CD14-positive monocyte (primary cell): ENCODE results near the gene FLOT1. TPM values are rescaled to one million over a fixed set of nuclear protein-coding genes. Genes with fewer than 3 reads are reported as not detected.
A peak's percentile ranks its signal among the peaks of the same experiment; 100 is the strongest.

ENCODE experiments used
- DNase-seq, 3 donors: peaks; one replicate each; pipeline ENCODE4 v3.0.0-alpha.2; 2011 to 2022
- H2AFZ ChIP-seq: 2 replicates; pipeline ENCODE4 v1.6.0; 2012; ENCODE audit warnings: mild to moderate bottlenecking, low read depth, low read length, inconsistent platforms; ENCODE audit not compliant: insufficient read depth, poor library complexity, severe bottlenecking
- H3K27ac ChIP-seq, 2 donors: 1 replicate in 1 of 2; 2 replicates in 1 of 2; pipeline ENCODE4 v1.5.1; 2012 to 2013; ENCODE audit warnings: low read length in 2 of 2, control low read depth in 1 of 2, inconsistent platforms in 1 of 2, low read depth in 1 of 2, mild to moderate bottlenecking in 1 of 2
- H3K27me3 ChIP-seq, 2 donors: one replicate each; pipeline versions ENCODE4 v1.6.0 to v1.6.1; 2011 to 2013; ENCODE audit warnings: low read length in 2 of 2; ENCODE audit not compliant: control insufficient read depth in 2 of 2, insufficient read depth in 2 of 2
- H3K36me3 ChIP-seq, 2 donors: replicated peaks in 1 of 2; 1 replicate in 1 of 2; 2 replicates in 1 of 2; pipeline versions ENCODE4 v1.5.1 to v1.6.1; 2012 to 2013; ENCODE audit warnings: low read length in 2 of 2, control low read depth in 1 of 2, inconsistent platforms in 1 of 2, mild to moderate bottlenecking in 1 of 2; ENCODE audit not compliant: insufficient read depth in 2 of 2, control insufficient read depth in 1 of 2
- H3K4me1 ChIP-seq, 2 donors: 1 replicate in 1 of 2; 2 replicates in 1 of 2; pipeline versions ENCODE4 v1.5.1 to v1.6.1; 2012 to 2013; ENCODE audit warnings: low read length in 2 of 2, control low read depth in 1 of 2, inconsistent platforms in 1 of 2, mild to moderate bottlenecking in 1 of 2, moderate library complexity in 1 of 2; ENCODE audit not compliant: insufficient read depth in 2 of 2, control insufficient read depth in 1 of 2
- H3K4me2 ChIP-seq: replicated peaks from 2 replicates; pipeline ENCODE3; 2012; ENCODE audit warnings: low read length, moderate library complexity, mild to moderate bottlenecking; ENCODE audit not compliant: poor library complexity, severe bottlenecking; ENCODE audit errors: extremely low read depth
- H3K4me3 ChIP-seq, 3 experiments: fragments of 200-600 bp in 1 of 3; sonication (generic) in 1 of 3; replicated peaks in 1 of 3; 1 replicate in 2 of 3; 2 replicates in 1 of 3; pipeline ENCODE4 v1.5.1; 2011 to 2013; ENCODE audit warnings: low read length in 3 of 3, mild to moderate bottlenecking in 3 of 3, control low read depth in 2 of 3, low read depth in 2 of 3, inconsistent platforms in 1 of 3, moderate library complexity in 1 of 3
- H3K79me2 ChIP-seq: 2 replicates; pipeline ENCODE4 v1.6.0; 2012; ENCODE audit warnings: mild to moderate bottlenecking, control low read depth, inconsistent platforms, low read length, moderate library complexity; ENCODE audit not compliant: insufficient read depth
- H3K9ac ChIP-seq: 2 replicates; pipeline ENCODE4 v1.6.0; 2017; ENCODE audit warnings: low read length, mild to moderate bottlenecking; ENCODE audit not compliant: insufficient read depth, poor library complexity, severe bottlenecking
- H3K9me3 ChIP-seq, 2 donors: replicated peaks in 1 of 2; 1 replicate in 1 of 2; 2 replicates in 1 of 2; pipeline versions ENCODE4 v1.5.1 to v1.6.1; 2012 to 2013; ENCODE audit warnings: low read length in 2 of 2, control low read depth in 1 of 2; ENCODE audit not compliant: control insufficient read depth in 1 of 2, insufficient read depth in 1 of 2
- H4K20me1 ChIP-seq: 2 replicates; pipeline ENCODE4 v1.6.0; 2012; ENCODE audit warnings: mild to moderate bottlenecking, low read length, control low read depth, moderate library complexity; ENCODE audit not compliant: insufficient read depth
- H3K27ac Mint-ChIP-seq, 7 donors: one replicate each; pipeline ENCODE4 v1.8.0; 2020; ENCODE audit warnings: mild to moderate bottlenecking in 7 of 7, mixed read lengths in 7 of 7, moderate library complexity in 6 of 7, inconsistent platforms in 2 of 7
- H3K27me3 Mint-ChIP-seq, 3 donors: one replicate each; pipeline ENCODE4 v1.8.0; 2021 to 2022; ENCODE audit warnings: low read depth in 3 of 3, mild to moderate bottlenecking in 3 of 3, mixed read lengths in 3 of 3, moderate library complexity in 3 of 3, inconsistent platforms in 1 of 3
- H3K36me3 Mint-ChIP-seq, 2 donors: one replicate each; pipeline ENCODE4 v1.8.0; 2020; ENCODE audit warnings: mixed read lengths in 2 of 2, inconsistent platforms in 1 of 2, mild to moderate bottlenecking in 1 of 2
- H3K4me1 Mint-ChIP-seq: one replicate; pipeline ENCODE4 v1.8.0; 2020; ENCODE audit warnings: mild to moderate bottlenecking, mixed read lengths
- H3K4me3 Mint-ChIP-seq, 2 donors: one replicate each; pipeline ENCODE4 v1.8.0; 2020; ENCODE audit warnings: mild to moderate bottlenecking in 2 of 2, mixed read lengths in 2 of 2, moderate library complexity in 1 of 2
- H3K9me3 Mint-ChIP-seq, 7 donors: one replicate each; pipeline ENCODE4 v1.8.0; 2020 to 2022; ENCODE audit warnings: mixed read lengths in 7 of 7, mild to moderate bottlenecking in 6 of 7, moderate library complexity in 6 of 7, inconsistent platforms in 2 of 7
- WGBS: methylation state at CpG from one replicate; pipeline ENCODE4 v1.1.5; 2013; ENCODE audit warnings: missing lambda C conversion rate; ENCODE audit not compliant: insufficient coverage; 5-methylcytosine and 5-hydroxymethylcytosine counted together
- intact Hi-C, 2 donors: fragments of 100-400 bp; cut with micrococcal nuclease; formaldehyde crosslinking; loops; one replicate each; pipeline versions ENCODE4 v1.15.0 to v1.15.1; 2023
- polyA plus RNA-seq, 3 donors: library from polyadenylated mRNA; depleted of rRNA in 1 of 3; unstranded in 2 of 3; stranded (reverse) in 1 of 3; fragments of 300-500 nt in 2 of 3; fragments of >200 nt in 1 of 3; fragmentation: Illumina TruSeq in 2 of 3; gene quantifications; 1 replicate in 2 of 3; 2 replicates in 1 of 3; pipeline ENCODE4 v1.2.3, GENCODE V29; 2012 to 2021
- TF ChIP-seq, protein P1 (sequence below): fragments of 200-600 bp; IDR thresholded peaks from one replicate; pipeline ENCODE4 v1.8.0; 2022; ENCODE audit warnings: antibody characterized with exemption, mild to moderate bottlenecking

The FLOT1 gene
- polyA plus RNA-seq, 3 donors = 124 to 153 (median 132) TPM

DNA sequence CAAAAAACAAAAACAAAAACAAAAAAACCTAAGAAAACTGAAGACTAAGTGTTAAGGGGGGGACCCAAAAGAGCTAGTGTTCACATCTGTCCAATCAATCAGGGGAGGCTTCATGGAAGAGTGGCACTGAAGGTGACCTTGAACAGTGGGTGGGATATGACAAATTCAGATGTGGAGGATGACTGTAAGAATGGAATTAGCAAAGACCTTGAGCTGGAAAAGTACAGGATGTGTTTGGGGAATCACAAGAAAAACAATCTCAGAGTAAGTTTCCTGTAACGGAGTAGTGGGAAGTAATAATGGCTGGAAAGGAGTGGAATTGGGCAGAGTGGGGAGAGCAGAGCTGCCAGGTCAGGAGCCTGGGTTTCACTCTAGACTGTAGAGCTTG is 4.8 kb upstream of the FLOT1 start:
- Mint-ChIP-seq H3K9me3 (peaks cover 0 to 3% (median 0%) of the 10 kb centered on the region in 7 donors), H3K4me3 (peak overlapping the region in 1 of 2 donors; percentile 5), H3K27me3 (peaks cover 7 to 12% (median 8%) of the 10 kb centered on the region in 3 donors), H3K36me3 (peaks cover 4 to 10% of the 10 kb centered on the region in 2 donors), H3K27ac (no peak overlapping the region), H3K4me1 (peaks cover 33% of the 10 kb centered on the region)
- H3K4me2 ChIP-seq = no peak overlapping the region
- intact Hi-C loops = loop anchor here in 1 of 2 donors (10.0 kb wide), 1 partner anchor 338 kb away; no protein-coding TSS in a partner anchor
- H3K79me2 ChIP-seq = peaks cover 19% of the 10 kb centered on the region
- peaks cover 0 to 4% of the 10 kb centered on the region in 2 donors for H3K27me3 ChIP-seq
- no peak overlapping the region for H3K27ac ChIP-seq
- TF ChIP-seq, protein P1, sequence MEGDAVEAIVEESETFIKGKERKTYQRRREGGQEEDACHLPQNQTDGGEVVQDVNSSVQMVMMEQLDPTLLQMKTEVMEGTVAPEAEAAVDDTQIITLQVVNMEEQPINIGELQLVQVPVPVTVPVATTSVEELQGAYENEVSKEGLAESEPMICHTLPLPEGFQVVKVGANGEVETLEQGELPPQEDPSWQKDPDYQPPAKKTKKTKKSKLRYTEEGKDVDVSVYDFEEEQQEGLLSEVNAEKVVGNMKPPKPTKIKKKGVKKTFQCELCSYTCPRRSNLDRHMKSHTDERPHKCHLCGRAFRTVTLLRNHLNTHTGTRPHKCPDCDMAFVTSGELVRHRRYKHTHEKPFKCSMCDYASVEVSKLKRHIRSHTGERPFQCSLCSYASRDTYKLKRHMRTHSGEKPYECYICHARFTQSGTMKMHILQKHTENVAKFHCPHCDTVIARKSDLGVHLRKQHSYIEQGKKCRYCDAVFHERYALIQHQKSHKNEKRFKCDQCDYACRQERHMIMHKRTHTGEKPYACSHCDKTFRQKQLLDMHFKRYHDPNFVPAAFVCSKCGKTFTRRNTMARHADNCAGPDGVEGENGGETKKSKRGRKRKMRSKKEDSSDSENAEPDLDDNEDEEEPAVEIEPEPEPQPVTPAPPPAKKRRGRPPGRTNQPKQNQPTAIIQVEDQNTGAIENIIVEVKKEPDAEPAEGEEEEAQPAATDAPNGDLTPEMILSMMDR = no peak
- no peaks in the 10 kb centered on the region for H3K9me3 ChIP-seq
- no peak overlapping the region for H3K9ac ChIP-seq
- WGBS = 100% methylated on average over 1 of the region's 1 CpG
- H3K4me3 ChIP-seq = no peak overlapping the region
- no peak for DNase-seq
- peaks cover 14% of the 10 kb centered on the region for H4K20me1 ChIP-seq
- H3K4me1 ChIP-seq = peaks cover 16 to 29% of the 10 kb centered on the region in 2 donors
- no peaks in the 10 kb centered on the region for H3K36me3 ChIP-seq
- H2AFZ ChIP-seq = no peak overlapping the region

GRCh38 chr6:30744054-30744805 is 1.7 kb upstream of the FLOT1 start, which contains the start of gene IER3:
TSS of gene IER3 (minus strand) at chr6:30744547. CDS start at chr6:30744518, 29 bp downstream.
- peak; percentile 82 to 99 (median 92) for DNase-seq
- Mint-ChIP-seq H3K27me3 (peaks cover 7 to 12% (median 10%) of the 10 kb centered on the region in 3 donors), H3K27ac (peak within 1 kb of the TSS; percentile 94 to 99 (median 97)), H3K4me1 (peaks cover 36% of the 10 kb centered on the region), H3K36me3 (peaks cover 25 to 28% of the 10 kb centered on the region in 2 donors), H3K4me3 (peak within 1 kb of the TSS; percentile 99), H3K9me3 (peaks cover 0 to 3% (median 0%) of the 10 kb centered on the region in 7 donors)
- Histone ChIP-seq H3K27me3 (peaks cover 0 to 4% of the 10 kb centered on the region in 2 donors), H3K4me3 (peak within 1 kb of the TSS; percentile 82 to 97 (median 90)), H2AFZ (peak within 1 kb of the TSS; percentile 64), H3K9ac (peak within 1 kb of the TSS; percentile 84), H3K9me3 (no peaks in the 10 kb centered on the region), H3K79me2 (peaks cover 43% of the 10 kb centered on the region), H3K4me2 (peak within 1 kb of the TSS; percentile 96), H4K20me1 (peaks cover 38% of the 10 kb centered on the region), H3K27ac (peak within 1 kb of the TSS; percentile 64 to 87), H3K36me3 (peaks cover 12 to 19% of the 10 kb centered on the region in 2 donors), H3K4me1 (peaks cover 18 to 33% of the 10 kb centered on the region in 2 donors)
- intact Hi-C loops = loop anchor here (5.0 to 10.0 kb wide), 5 partner anchors 33 to 341 kb away; partner anchors contain the start of genes MRPS18B (in 1 of the 2) and PPP1R10 (in 1 of the 2)
- TF ChIP-seq, protein P1 = peak; percentile 64
- WGBS = under 1% methylated on average over 53 of the region's 54 CpGs
